ENCODE results near the gene PAAF1.

PAAF1 gene

DNA sequence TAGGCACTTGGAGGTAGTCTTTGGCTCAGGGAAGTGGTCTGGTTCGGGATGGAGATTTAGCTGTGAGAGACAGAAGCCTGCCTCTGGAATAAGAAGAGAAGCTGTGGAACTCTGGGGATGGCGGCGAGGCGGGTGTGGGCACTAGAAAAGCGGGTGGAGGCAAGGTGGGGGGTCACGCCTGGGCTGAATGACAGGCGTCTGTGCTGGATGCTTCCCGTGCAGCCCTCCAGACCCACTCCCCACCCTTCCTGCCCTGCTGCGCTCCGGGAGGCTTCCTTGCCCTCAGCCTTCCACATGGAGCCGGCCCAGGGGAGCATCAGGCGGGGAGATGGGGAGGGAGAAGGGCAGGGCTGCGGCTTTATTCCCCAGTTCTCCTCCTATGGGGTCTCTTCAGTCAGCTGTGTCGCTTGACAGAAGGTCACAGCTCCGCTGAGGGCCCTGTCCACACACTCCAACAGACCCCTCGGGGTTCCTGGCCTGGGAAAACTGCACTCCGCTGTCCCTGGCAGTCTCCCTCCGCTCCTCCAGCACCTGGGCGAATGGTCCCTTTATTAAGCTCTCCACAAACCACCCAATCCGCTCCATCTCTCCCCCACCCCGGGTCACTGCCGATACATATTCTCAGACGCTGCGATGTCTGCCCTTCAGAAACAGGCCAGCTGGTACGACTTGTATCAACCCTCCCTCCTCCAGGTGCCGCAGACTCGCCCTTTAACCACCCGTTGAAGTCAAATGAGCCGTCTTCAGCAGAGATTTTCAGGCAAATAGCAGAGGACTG lies 80.3 kb downstream of the PAAF1 start:
- in situ Hi-C loops (cut with HindIII; ENCODE audit: low pct_ligation_motif_present, low sequenced_read_pairs) = no loop called here
- Histone ChIP-seq H3K36me3 (replicated peaks) (no peaks in the 10 kb centered on the region), H3K27ac (no peak overlapping the region), H3K4me3 (ENCODE audit: low read depth, low read length) (no peak overlapping the region), H3K27me3 (replicated peaks) (no peaks in the 10 kb centered on the region)
- no peak for TF ChIP-seq CTCF (IDR thresholded peaks at IDR 0.05; ENCODE audit: low read depth, low read length, missing control alignments)
- DNase-seq = no peak

DNA sequence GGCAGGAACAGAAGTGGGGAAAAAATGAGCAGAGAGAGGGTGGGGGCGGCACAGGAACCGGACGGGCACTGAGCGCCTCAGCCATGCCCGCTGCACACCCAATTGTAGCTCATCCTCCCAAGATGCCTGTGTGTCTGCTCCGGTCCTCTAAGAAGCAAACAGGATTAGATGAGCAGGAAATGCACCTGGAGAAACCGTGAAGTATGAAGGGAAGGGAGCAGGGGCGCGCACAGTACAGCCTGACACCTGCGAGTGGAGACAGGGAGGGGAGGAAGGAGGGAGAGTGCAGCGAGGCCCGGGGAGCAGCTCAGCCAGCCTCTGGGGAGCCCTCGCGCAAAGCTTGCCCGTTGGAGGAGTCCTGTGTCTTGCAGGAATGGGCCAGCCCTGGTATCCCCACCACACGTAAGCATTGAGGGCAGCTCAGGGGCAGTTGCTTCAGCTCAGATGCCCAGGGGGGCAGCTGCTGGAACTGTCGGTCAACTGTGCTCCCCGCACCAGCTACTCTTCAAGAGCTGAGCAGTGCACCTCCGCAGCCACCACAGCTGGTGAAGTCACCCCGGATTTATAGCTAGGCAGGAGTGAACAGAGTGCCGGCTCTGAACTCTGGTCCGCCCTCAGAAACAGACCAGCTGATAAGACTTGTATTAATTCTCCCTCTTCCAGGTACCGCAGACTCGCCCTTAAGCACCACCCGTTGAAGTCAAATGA lies 81.0 kb downstream of the PAAF1 start:
- H3K27ac ChIP-seq = no peak overlapping the region
- no peak for TF ChIP-seq CTCF (IDR thresholded peaks at IDR 0.05; ENCODE audit: low read depth, low read length, missing control alignments)
- no peaks in the 10 kb centered on the region for H3K36me3 ChIP-seq (replicated peaks)
- H3K27me3 ChIP-seq (replicated peaks) = no peaks in the 10 kb centered on the region
- in situ Hi-C loops (cut with HindIII; ENCODE audit: low pct_ligation_motif_present, low sequenced_read_pairs) = no loop called here
- H3K4me3 ChIP-seq (ENCODE audit: low read depth, low read length) = no peak overlapping the region
- DNase-seq = no peak

GRCh38 chr11:73958521-73959141 lies 81.8 kb downstream of the PAAF1 start:
- H3K27me3 ChIP-seq (replicated peaks) = no peaks in the 10 kb centered on the region
- no peak overlapping the region for H3K4me3 ChIP-seq (ENCODE audit: low read depth, low read length)
- H3K27ac ChIP-seq = no peak overlapping the region
- no peak for DNase-seq
- no peak for TF ChIP-seq CTCF (IDR thresholded peaks at IDR 0.05; ENCODE audit: low read depth, low read length, missing control alignments)
- H3K36me3 ChIP-seq (replicated peaks) = no peaks in the 10 kb centered on the region
- in situ Hi-C loops (cut with HindIII; ENCODE audit: low pct_ligation_motif_present, low sequenced_read_pairs) = no loop called here

GRCh38 chr11:73961321-73961720 lies 84.5 kb downstream of the PAAF1 start:
- Histone ChIP-seq H3K4me3 (ENCODE audit: low read depth, low read length) (no peak overlapping the region), H3K27me3 (replicated peaks) (no peaks in the 10 kb centered on the region), H3K36me3 (replicated peaks) (no peaks in the 10 kb centered on the region), H3K27ac (no peak overlapping the region)
- TF ChIP-seq CTCF (IDR thresholded peaks at IDR 0.05; ENCODE audit: low read depth, low read length, missing control alignments) = no peak
- in situ Hi-C loops (cut with HindIII; ENCODE audit: low pct_ligation_motif_present, low sequenced_read_pairs) = no loop called here
- DNase-seq = no peak

DNA sequence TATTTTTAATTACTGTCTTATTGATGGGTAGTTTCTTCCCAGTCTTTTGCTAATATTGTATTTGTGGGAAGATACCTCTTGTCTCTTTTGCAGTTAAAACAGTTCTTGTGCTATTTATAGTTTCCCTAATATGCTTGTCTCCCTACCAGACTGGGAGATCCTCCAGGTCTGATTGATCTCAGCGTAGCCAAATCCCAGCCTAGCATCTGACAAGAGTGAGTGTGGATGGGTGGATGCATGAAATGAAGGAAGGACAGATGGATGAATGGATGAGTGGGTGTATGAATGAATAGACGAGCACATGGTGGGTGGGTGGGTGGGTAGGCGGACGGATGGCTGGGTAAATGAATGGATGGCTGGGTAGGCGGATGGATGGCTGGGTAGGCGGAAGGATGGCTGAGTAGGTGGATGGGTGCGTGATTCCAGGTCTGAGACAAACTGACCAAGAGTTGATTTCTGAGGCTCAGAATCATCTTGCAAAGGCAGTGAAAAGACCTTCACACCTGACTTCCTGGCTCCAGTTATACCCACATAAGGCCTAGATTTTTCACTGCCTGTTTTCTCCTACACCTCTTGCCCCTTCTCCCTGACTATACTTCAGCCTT lies 85.4 kb downstream of the PAAF1 start:
- Histone ChIP-seq H3K36me3 (replicated peaks) (no peaks in the 10 kb centered on the region), H3K27me3 (replicated peaks) (no peaks in the 10 kb centered on the region), H3K27ac (no peak overlapping the region), H3K4me3 (ENCODE audit: low read depth, low read length) (no peak overlapping the region)
- no peak for TF ChIP-seq CTCF (IDR thresholded peaks at IDR 0.05; ENCODE audit: low read depth, low read length, missing control alignments)
- in situ Hi-C loops (cut with HindIII; ENCODE audit: low pct_ligation_motif_present, low sequenced_read_pairs) = no loop called here
- no peak for DNase-seq

Measured in brain microvascular endothelial cell (primary cell).